ENCODE measurements around the gene BIRC2.
"Not testable (repeated sequence)": the region's sequence is repeated elsewhere in the genome, so short reads cannot be mapped to it uniquely, and the experiment has no call there.

Gene BIRC2

DNA sequence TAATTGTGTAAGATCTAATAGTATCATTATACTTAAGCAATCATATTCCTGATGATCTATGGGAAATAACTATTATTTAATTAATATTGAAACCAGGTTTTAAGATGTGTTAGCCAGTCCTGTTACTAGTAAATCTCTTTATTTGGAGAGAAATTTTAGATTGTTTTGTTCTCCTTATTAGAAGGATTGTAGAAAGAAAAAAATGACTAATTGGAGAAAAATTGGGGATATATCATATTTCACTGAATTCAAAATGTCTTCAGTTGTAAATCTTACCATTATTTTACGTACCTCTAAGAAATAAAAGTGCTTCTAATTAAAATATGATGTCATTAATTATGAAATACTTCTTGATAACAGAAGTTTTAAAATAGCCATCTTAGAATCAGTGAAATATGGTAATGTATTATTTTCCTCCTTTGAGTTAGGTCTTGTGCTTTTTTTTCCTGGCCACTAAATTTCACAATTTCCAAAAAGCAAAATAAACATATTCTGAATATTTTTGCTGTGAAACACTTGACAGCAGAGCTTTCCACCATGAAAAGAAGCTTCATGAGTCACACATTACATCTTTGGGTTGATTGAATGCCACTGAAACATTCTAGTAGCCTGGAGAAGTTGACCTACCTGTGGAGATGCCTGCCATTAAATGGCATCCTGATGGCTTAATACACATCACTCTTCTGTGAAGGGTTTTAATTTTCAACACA lies 23.3 kb upstream of the BIRC2 start:
- DNase-seq (ENCODE audit: low read depth) = peak; percentile 83

DNA sequence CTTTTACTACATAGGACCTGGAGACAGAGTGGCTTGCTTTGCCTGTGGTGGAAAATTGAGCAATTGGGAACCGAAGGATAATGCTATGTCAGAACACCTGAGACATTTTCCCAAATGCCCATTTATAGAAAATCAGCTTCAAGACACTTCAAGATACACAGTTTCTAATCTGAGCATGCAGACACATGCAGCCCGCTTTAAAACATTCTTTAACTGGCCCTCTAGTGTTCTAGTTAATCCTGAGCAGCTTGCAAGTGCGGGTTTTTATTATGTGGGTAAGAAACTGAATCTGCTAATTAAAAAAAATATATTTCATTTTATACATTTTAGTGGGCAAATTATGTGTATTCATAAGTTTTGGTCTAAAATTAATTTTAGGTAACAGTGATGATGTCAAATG lies 21.9 kb upstream of the BIRC2 start:
- DNase-seq (ENCODE audit: low read depth) = no peak

DNA sequence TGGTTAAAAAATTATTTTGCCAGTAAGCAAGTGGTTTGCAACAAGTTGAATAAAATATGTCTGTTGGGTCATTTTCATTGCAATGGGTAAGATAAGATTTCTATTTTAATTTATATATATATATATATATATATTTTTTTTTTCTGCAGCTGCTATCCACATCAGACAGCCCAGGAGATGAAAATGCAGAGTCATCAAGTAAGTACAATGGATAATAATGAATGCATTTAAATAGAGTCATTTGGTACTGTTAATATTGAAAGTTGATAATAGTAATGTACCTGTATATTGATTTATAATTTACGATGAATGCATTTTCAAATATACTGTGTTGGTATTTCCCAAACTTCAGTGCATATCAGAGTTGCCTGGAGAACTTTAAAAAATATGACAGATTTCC lies 18.3 kb upstream of the BIRC2 start:
- DNase-seq (ENCODE audit: low read depth) = no peak

GRCh38 chr11:102330231-102330630 lies 16.8 kb upstream of the BIRC2 start:
- DNase-seq (ENCODE audit: low read depth) = no peak

- DNase-seq (ENCODE audit: low read depth) = no peak
These were observed 15.7 kb upstream of the BIRC2 start for GRCh38 chr11:102331341-102331740.

DNA sequence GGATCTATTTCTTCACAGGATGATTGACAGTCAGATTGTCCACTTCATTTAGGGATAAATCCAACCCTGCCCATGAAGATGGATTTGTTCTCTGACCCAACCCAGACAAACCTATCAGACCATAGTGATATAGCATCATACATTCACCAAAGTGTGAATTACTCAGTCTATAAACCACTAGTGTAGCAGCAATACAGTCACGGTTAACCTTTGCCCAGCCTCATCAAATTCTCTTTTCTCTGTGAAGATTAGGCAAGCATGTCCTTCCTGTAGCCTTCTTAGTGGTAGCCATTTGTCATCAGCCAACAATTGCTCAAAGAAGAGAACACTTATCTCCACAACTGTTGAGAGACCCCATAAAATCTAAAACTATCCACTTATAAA lies 14.4 kb upstream of the BIRC2 start:
- DNase-seq (ENCODE audit: low read depth) = no peak

DNA sequence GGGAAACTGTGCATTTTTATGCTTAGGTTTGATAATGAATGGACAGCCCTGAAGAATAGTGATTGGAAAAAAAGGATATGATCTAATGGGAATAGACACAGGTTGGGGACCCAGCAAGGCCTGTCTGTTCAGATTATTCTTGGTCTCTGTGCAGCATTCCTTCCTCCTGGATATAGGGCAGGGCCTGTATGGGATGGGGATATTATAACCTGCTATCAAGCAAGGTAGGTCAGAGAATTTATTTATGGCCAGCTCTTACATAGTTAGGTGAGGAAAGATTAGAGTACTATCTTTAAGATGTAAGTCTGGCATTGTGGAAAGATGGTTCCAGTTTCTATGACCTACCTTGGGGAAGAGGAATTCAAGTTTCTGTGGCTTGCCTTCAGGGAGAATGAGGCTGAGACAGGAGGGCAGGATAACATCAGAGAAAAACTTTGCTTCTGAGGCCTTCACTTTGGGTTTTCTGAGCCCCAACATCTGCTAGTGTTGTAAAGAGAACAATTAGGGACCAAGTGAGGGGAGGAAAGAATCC lies 8.5 kb upstream of the BIRC2 start:
- no peak for DNase-seq (ENCODE audit: low read depth)

DNA sequence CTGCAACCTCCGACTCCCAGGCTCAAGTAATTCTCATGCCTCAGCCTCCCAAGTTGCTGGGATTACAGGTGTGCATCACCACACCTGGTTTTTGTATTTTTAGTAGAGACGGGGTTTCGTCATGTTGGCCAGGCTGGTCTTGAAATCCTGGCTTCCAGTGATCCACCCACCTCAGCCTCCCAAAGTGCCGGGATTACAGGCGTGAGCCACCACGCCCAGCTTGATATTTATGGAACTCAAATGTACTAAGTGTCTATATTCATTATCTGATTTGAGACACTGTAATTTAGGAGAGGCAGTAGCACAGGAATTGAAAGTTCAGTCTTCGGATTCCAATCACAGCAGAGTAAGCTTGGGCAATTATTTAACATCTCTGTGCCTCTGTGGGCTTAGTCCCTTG lies 5.7 kb upstream of the BIRC2 start:
- not testable (repeated sequence) for DNase-seq (ENCODE audit: low read depth)

- peak; percentile 79 for DNase-seq (ENCODE audit: low read depth)
These were observed 5.1 kb upstream of the BIRC2 start for GRCh38 chr11:102341844-102342318.

DNA sequence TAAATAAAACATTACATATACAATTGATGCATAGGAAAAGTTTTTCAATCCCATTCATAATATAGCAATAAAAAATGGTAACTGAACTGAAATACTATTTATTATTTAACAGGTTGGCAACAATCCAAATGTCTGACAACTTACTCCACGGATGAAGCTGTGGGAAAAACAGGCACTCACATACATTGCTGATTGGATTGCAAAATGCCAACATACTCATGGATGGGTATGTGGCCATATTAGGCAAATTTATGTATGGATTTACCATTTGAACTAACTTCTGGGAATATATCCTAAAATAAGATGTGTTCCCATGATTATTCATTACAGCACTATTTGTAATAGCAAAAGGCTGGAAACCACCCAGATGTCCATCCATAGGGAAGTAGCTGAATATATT lies 3.2 kb upstream of the BIRC2 start:
- no peak for DNase-seq (ENCODE audit: low read depth)

DNA sequence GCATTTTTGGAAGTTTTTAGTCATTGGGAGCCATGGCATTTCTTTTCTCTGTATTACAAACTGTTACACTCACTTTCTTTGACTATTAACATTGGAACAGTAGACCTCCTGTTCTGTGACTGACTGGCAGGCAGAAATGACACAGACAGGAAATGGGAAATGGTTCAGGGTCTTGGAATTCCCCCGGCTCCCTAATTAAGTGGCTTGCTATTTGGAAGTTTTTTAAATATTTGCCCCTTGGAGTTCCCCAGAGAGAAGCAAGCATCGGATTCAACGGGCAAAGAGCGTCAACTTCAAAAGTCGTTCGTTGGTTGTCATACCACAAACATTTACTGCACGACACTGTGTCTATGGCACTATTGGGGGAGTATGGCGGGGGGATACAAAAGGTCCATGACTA lies 1.1 kb upstream of the BIRC2 start:
- DNase-seq (ENCODE audit: low read depth) = no peak

GRCh38 chr11:102346456-102346747 lies 612 bp upstream of the BIRC2 start:
- no peak for DNase-seq (ENCODE audit: low read depth)

GRCh38 chr11:102347462-102348370 lies 702 bp downstream of the BIRC2 start:
- peak; percentile 35 for DNase-seq (ENCODE audit: low read depth)

DNA sequence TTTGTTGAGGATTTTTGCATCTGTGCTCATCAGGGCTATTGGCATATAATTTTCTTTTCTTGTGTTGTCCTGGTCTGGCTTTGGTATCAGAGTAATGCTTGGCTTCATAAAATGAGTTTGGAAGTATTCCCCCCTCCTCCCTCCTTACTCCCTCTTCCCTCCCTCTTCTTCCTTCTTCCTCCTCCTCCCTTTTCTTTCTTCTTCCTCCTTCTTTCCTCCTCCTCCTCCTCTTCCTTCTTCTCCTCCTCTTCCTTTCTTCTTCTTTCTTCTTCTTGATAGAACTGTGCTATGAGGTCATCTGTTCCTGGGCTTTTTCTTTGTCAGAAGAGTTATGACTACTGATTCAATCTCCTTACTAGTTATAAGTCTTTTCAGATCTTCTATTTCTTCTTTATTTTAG lies 10.1 kb downstream of the BIRC2 start:
- DNase-seq (ENCODE audit: low read depth) = no peak

GRCh38 chr11:102359372-102359771 lies 12.4 kb downstream of the BIRC2 start:
- no peak for DNase-seq (ENCODE audit: low read depth)

DNA sequence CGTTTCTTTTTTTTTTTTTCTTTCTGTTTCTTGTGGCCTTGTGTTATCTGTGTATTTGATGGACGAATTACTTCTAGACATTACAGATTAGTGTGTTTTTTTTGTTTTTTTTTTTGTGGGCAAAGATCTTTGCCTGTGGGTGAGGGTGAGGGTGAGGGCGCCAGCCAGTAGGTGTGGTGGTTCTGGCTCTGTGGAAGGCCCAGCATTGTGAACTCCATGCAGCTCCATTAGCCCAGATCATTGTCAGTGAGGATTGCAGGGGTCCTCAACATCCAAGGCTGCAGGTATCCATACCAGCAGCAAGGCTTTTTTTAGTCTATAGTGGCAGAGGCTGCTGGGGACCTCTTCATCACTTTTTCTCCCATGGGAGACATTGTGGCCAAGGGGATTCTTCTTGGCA lies 13.7 kb downstream of the BIRC2 start:
- DNase-seq (ENCODE audit: low read depth) = peak; percentile 11

DNA sequence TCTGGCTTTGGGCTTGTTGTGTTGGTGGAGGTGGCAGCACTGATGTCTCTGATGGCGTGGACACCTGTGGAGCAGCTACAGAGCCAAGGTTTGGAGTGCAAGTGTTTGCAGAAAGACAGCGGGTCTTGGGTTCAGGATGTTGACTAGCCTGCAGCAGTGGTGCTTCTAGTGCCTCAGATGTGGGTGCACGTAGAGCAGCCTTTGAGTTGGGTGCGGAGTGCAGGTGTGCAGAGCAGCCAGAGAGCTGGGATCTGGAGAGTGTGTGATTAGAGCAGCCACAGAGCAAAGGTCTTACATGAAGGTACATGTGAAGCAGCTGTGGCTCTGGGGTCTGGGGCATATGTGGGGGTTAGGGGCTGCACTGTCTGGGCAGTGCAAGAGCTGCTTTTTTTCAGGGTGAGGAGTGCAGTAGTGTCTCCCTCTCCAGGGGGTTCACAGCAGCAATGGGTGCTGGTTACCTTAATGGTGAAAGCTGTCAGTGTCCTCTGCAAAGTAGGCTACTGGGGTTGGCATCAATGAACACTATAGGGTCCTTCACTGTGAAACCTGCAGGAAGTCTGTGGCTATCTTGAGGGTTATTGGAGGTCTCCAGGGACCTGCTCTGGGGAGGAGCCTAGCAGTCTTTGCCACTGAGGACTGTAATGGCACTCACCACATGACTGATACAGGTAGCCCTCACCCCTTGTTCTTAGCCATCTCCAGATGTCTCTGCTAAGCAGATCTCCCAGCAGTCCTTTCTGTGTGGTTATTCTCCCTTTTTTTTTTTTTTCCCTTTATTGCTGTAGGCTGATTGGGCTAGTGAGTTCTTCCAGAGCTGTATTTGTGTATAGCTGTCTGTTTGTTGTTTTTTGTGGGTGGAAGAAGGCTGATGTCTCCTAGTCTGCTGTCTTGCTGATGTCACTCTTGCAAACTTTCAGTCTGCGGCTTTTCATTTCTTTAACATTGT lies 14.3 kb downstream of the BIRC2 start:
- DNase-seq (ENCODE audit: low read depth) = no peak

GRCh38 chr11:102364991-102365390 lies 18.0 kb downstream of the BIRC2 start:
- DNase-seq (ENCODE audit: low read depth) = no peak

DNA sequence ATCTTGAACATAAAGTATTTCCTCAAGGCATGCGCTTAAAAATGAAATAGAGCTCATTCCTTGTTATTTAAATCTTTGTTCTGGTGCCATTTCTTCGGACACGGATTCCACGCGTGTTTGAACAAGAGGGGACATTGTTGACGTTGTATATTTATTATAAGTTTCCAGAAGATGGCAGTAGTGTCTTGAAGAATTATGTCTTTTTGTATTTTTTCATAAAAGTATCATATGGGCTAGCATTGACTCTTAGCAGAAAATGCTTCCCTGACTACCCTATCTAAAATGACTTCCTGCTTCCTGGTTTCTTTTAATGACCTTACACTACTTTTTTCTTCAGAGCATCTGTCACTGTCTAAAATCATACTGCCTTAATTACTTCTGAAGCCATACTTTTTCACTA lies 20.4 kb downstream of the BIRC2 start:
- DNase-seq (ENCODE audit: low read depth) = no peak

- DNase-seq (ENCODE audit: low read depth) = no peak
These were observed 21.5 kb downstream of the BIRC2 start for GRCh38 chr11:102368472-102368871.

- not testable (repeated sequence) for DNase-seq (ENCODE audit: low read depth)
These were observed 27.8 kb downstream of the BIRC2 start for GRCh38 chr11:102374633-102375424.

Measured in amniotic epithelial cell (primary cell).